SIG-M5 (cell line): ENCODE results near the gene GALNTL6.

ENCODE experiments used
- DNase-seq: peaks from one replicate; lab custom pipeline; 2025; lab: John Stamatoyannopoulos, UW

Gene GALNTL6

DNA sequence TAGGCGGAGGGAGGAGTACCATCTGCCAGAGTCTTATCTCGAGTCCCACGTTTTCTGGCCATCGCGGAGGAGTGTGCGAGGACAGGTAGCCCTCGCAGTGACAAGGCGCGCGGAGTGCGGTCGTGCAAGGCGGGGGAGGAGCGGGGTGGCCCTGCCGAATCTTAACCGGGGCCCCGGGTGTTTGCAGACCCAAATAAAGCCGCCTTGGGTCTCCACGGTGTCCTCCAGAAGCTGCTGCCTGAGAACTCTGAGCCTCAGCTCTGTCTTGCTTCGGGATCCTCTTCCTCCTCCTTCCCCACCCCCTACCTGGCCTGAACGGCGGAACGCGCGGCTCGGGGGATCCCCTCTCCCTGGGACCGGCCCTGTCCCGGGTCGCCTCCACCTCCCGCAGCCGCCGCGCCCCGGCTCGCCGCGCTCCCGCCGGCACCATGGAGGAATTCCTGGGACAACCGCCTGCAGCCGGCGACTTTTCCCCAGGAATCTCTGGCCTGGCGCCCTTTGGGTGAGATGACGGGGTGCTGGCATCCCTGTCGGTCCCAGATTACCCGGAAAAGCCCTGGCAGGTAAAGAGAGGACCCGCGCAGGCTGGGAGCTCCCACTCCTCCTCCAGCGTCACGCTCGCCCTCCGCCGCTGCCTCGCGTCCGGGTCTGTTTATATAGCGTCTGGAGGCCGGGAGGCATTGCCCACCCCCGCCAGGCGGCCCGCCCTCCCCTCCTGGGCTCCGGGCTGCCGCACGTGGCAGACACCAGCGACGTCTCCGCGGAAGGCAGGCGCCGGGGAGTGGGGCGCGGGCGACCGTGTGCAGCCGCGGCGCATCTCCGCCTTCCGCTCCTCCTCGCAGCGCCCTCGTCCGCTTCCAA is at the start of gene GALNTL6:
Gene GALNTL6, plus strand, starts transcription at position 740 of the 861 bp plus-strand sequence.
- DNase-seq: no peak

GRCh38 chr4:171765514-171765913 is 47.7 kb upstream of the GALNTL6 start:
- DNase-seq: no peak

DNA sequence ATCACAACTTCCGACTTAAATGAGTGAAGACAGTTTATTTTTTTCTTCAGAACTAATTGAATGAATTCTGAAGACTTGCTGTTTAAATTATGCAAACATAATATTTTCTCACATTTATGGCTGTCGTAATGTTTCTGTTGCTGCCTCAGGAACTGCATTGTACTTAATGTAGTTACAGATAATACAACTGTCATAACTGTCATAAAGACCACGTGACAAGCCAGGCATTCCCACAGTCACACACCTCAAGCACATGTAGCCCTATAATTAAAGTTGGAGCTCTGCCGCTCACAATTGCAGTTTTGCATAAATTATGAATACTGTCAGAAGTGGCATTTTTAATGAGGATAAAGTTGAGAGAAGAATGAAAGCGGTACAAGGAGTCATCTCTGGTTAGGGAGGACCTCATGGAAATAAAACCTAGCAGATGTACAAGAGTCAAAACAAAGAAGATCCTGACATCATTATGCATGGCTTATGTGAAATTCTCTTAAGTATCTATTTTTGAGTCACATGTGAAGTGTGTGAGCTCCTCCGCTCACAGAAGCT is 38.5 kb upstream of the GALNTL6 start:
- no peak for DNase-seq

GRCh38 chr4:171779301-171779700 is 33.9 kb upstream of the GALNTL6 start:
- DNase-seq: no peak

DNA sequence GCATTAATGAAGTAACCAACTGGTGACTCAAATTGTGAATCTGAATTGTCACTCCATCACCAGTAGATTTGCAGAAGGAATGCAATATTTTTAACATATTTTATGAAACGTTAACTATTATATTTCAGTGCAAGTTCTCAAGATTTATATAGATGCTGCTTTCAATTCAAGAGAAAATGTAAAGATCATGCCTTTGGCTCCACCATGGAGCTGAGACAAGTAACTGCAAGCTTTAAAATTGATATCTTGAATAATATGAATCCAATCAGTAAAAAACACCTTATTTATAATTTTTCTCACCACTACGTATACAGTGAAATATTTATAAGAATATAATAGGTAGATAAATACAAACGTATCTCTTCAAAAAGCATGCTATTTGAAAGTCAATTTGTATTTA is 27.8 kb upstream of the GALNTL6 start:
- no peak for DNase-seq

GRCh38 chr4:171793723-171794122 is 19.5 kb upstream of the GALNTL6 start:
- DNase-seq: no peak

- DNase-seq: no peak
These were observed 18.7 kb upstream of the GALNTL6 start for GRCh38 chr4:171794528-171794927.

GRCh38 chr4:171809854-171810253 is 3.4 kb upstream of the GALNTL6 start:
- no peak for DNase-seq

- DNase-seq: no peak
These were observed 905 bp upstream of the GALNTL6 start for GRCh38 chr4:171812333-171812664.

DNA sequence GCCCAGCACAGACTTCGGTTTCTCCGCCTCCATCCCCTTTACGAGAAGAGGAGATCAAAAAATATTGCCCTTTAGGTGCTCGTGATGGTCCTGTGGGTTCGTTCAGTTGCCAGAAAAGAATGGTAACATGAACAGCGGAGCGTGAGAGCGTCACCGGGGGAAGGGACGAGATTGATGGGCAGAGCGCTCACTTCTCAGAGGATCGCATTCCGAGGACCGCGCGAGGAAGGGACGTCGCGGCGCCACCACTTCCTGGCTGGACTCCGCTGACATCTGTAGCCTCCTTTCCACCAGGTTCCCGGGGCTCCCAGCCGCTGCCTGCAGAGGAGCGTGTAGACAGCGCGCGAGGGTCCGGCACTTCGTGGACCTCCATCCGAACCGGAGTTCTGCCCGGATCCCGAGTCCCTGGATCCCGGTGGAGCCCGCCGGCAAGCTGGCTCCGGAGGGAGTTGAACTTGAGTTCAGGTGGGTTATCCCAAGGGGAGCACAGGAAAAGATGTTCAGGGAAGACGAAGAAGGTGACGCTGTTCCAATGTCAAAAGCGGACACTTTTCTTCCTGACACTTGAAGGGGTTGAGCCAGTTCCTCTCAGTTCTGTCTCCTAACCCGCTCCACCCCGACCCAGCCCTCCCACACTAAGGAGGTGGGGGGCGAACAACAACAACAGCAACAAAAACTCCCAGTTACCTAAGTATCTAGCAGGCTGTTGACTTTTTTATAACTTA is 484 bp downstream of the GALNTL6 start:
- DNase-seq: no peak

DNA sequence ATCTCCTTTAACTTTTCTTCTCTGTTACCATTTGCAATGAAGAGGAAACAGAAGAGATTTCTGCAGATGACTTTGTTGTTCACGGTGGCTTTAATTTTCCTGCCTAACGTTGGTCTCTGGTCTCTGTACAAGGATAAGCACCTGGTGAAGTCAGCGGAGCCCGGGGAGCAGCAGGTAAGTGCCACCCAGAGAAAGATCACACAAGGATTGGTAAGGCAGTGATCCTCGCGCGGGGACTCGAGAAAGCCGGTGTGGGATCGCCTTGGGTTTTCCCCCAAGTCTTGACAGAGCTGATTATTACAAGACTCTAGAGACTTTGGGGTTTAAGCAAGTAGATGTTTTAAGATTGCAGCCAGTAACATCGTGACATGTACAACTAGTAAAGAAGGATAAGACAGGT is 1.3 kb downstream of the GALNTL6 start:
- no peak for DNase-seq

DNA sequence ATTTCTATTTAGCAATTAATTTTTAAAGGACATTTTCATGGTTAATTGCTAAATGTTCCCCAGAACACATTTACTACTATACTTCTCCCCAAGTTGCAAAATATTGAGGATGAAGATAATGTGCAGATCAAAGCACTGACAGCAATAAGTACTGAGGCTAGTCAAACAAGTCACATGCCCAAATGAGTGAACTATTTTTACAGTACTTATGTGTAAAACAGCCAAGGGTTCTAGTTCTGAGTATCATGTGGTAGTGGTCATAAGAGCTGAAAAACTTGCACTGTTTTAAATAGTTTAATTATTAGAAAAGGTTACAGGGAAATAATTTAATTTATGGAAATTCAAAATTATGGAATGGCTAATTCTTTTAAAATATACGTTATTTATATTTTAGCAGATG is 3.8 kb downstream of the GALNTL6 start:
- DNase-seq: no peak

- DNase-seq: no peak
These were observed 21.4 kb downstream of the GALNTL6 start for GRCh38 chr4:171834640-171835039.

- no peak for DNase-seq
These were observed 30.3 kb downstream of the GALNTL6 start for GRCh38 chr4:171843456-171843855.

- no peak for DNase-seq
These were observed 33.0 kb downstream of the GALNTL6 start for GRCh38 chr4:171846232-171846631.

- no peak for DNase-seq
These were observed 33.7 kb downstream of the GALNTL6 start for GRCh38 chr4:171846893-171847292.

- no peak for DNase-seq
These were observed 34.5 kb downstream of the GALNTL6 start for GRCh38 chr4:171847751-171848150.

DNA sequence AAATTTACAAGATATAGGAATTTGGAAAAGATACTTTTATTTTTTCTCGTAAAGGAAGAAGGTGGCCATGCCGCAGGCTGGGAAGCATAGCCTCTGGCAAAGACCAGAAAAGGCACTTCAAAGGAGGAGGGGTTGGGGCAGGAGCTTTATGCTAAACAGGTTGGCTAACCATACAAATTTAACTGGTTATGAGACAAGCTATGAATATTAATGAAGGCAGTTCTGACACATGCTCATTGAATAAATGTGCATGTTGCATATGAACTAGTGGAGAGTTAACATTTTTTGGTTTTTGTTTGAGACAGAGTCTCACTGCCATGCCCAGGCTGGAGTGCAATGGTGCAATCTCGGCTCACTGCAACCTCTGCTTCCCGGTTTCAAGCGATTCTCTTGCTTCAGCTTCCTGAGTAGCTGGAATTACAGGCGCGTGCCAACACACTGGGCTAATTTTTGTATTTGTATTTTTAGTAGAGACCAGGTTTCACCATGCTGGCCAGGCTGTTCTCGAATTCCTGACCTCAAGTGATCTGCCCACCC is 36.5 kb downstream of the GALNTL6 start:
- no peak for DNase-seq

DNA sequence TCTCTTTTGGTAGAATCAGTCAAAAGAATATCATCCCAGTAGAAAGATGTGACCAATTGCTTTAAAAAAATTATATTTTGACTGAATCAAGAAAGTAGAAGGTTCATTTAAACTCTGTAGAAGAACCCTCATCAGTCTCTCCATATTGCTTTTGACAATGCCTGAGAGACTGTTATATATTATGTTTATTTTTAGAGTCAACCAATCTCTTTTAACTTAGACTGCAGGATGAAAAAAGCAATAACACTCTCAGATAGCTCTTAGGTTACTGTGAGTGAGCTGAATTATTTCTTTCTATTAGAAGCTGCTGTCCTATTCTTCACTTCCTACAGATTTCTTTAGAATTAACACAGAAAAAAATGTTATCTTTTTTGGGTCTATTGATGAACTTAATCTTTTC is 38.1 kb downstream of the GALNTL6 start:
- no peak for DNase-seq

GRCh38 chr4:171857302-171858012 is 44.3 kb downstream of the GALNTL6 start:
- DNase-seq: no peak

- DNase-seq: no peak
These were observed 62.1 kb downstream of the GALNTL6 start for GRCh38 chr4:171875291-171875690.

- DNase-seq: no peak
These were observed 63.4 kb downstream of the GALNTL6 start for GRCh38 chr4:171876636-171877035.
